AG04450 (cell line): ENCODE results near the gene CDK11B. TPM values are rescaled to one million over a fixed set of nuclear protein-coding genes. Genes with fewer than 3 reads are reported as not detected.
"Not testable (repeated sequence)": the region's sequence is repeated elsewhere in the genome, so short reads cannot be mapped to it uniquely, and the experiment has no call there.

ENCODE experiments used
- CTCF ChIA-PET: fragments of 300-600, 350-600 bp; formaldehyde crosslinking; extraction: SDS; loops from one replicate; lab custom pipeline; 2022; ENCODE audit warnings: antibody characterized with exemption, inconsistent platforms; lab: Charles Lee
- POLR2A ChIA-PET: fragments of 350-600 bp; formaldehyde crosslinking; extraction: SDS; loops from one replicate; lab custom pipeline; 2021; ENCODE audit warnings: antibody characterized with exemption, inconsistent platforms; lab: Yijun Ruan, JAX
- DNase-seq: peaks from one replicate; pipeline ENCODE4 v3.0.0-alpha.2; 2011; ENCODE audit warnings: low read depth, low spot score
- H3K27ac ChIP-seq: one replicate; pipeline ENCODE4 v1.5.1; 2012; ENCODE audit warnings: low read depth, low read length, control low read depth
- H3K27me3 ChIP-seq: one replicate; pipeline ENCODE4 v1.6.0; 2012; ENCODE audit warnings: low read length; ENCODE audit not compliant: control insufficient read depth, insufficient read depth
- H3K4me3 ChIP-seq: 2 replicates; pipeline ENCODE4 v1.5.1; 2011; ENCODE audit warnings: mild to moderate bottlenecking, low read depth, low read length, control low read depth
- H3K9me3 ChIP-seq: 2 replicates; pipeline ENCODE4 v1.5.1; 2012; ENCODE audit warnings: low read length; ENCODE audit not compliant: control insufficient read depth, insufficient read depth
- polyA minus RNA-seq: library from RNA; depleted of rRNA, polyadenylated mRNA; stranded (reverse); fragments of >200 nt; gene quantifications from 2 replicates; pipeline ENCODE4 v1.2.3, GENCODE V29; 2011; rRNA and poly(A)+ RNA removed
- polyA plus RNA-seq: library from polyadenylated mRNA; depleted of rRNA; stranded (reverse); fragments of >200 nt; gene quantifications from 2 replicates; pipeline ENCODE4 v1.2.3, GENCODE V29; 2011; rRNA removed
- TF ChIP-seq, protein P1 (sequence below): IDR thresholded peaks from 2 replicates; pipeline ENCODE4 v1.5.1; 2011; ENCODE audit warnings: low read depth, low read length, control low read depth, inconsistent platforms

Gene CDK11B
- 6.7 and 13.3 TPM in 2 replicates for polyA plus RNA-seq
- polyA minus RNA-seq, result 4.1 and 5.6 TPM in 2 replicates

DNA sequence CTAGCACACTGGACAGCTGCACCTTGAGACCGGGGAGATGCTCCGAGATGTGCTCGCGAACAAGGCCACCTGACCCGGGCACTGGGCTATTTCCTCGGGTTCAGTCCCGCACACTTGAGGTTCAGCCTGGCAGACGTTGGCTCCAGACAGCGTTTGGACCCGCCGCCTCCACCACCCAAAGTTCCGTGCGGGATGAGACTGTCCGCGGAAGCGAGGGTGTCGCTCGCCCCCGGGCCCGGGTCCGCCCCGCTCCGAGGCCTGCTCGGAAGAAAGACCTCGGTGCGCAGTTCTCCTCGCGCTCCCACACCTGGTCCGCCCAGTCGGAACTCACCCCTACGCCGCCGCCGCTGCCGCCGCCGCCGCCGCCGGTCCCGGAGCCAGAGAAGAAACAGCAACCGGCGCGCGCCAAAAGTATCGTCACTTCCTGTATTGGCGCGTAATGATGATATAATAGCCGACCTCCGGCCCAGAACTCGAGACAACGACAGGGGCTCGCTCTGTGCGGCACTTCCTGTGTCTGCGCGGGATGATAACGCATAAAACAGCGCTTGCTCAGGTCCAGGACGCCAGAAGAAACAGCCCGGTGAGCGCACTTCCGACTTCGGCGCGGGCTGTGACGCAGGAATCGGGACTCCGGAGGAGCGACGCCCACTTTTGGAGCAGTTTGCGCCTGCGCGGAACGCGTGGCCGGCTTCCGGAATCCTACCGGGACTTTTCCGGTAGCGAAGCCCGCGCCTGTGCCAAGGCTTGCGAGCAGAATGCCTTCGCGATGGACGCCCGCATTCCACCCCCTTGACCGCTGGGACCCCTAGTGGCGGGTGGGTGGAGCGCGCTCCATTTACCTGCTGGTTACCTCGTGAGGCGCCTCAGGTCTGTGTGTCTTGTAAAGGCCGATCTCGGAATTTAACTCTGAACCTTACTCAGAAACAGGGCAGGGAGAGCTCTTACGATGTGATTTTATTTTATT is at the start of gene CDK11B:
Gene CDK11B (minus strand): TSS at position 422 of the 967 bp plus-strand sequence. CDS start 1,519 bp downstream, outside the sequence.
- H3K9me3 ChIP-seq, CTCF ChIA-PET, H3K27me3 ChIP-seq, POLR2A ChIA-PET: not testable (repeated sequence)
- DNase-seq, result peak; percentile 95
- Histone ChIP-seq H3K4me3 (peak within 1 kb of the TSS; percentile 68), H3K27ac (peak within 1 kb of the TSS; percentile 99)
- TF ChIP-seq, protein P1, sequence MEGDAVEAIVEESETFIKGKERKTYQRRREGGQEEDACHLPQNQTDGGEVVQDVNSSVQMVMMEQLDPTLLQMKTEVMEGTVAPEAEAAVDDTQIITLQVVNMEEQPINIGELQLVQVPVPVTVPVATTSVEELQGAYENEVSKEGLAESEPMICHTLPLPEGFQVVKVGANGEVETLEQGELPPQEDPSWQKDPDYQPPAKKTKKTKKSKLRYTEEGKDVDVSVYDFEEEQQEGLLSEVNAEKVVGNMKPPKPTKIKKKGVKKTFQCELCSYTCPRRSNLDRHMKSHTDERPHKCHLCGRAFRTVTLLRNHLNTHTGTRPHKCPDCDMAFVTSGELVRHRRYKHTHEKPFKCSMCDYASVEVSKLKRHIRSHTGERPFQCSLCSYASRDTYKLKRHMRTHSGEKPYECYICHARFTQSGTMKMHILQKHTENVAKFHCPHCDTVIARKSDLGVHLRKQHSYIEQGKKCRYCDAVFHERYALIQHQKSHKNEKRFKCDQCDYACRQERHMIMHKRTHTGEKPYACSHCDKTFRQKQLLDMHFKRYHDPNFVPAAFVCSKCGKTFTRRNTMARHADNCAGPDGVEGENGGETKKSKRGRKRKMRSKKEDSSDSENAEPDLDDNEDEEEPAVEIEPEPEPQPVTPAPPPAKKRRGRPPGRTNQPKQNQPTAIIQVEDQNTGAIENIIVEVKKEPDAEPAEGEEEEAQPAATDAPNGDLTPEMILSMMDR, result 0 out of 2 replicates have a peak, but pooled peaks have one; percentile 9

DNA sequence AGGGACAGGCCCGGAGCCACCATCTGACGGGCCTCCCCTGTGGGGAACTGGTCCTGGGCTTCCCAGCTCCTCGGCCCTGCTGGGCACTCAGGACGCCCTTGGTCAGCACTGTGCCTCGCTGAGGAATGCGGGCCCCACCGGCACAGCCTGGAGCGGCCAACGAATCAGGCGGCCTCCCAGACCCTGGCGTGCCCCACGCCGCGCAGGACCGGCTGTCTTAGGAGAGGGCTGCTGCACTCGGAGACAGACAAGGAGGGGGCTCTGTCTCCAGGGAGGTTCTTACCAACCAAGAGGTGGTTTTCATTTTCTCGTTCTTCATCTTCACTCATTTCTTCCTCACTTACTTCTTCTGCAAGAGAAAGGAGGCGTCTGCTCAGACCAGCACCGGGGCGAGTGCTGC is 49.1 kb upstream of the CDK11B start:
- CTCF ChIA-PET, H3K27ac ChIP-seq, H3K27me3 ChIP-seq, POLR2A ChIA-PET, H3K4me3 ChIP-seq, H3K9me3 ChIP-seq, DNase-seq: not testable (repeated sequence)

DNA sequence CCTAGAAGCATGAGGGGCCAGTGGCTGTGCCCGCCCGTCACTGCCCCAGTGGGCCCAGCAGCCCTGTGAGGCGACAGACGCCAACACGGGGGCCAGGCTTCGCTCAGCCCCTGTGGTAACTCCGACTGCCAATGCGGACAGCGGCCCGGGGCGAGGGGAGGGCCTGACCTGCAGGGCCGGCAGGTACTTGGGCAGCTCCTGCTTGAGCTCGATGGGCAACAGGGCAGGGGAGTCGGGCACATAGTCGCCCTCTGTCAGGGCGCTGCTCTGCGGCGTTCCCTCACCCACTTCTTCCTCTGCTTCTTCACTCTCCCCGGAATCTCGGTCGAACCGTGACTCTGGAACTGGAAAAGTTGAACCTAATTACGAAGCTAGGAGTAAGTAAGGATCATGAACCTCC is 48.4 kb upstream of the CDK11B start:
- DNase-seq, H3K27ac ChIP-seq, H3K4me3 ChIP-seq, H3K27me3 ChIP-seq, H3K9me3 ChIP-seq, CTCF ChIA-PET, POLR2A ChIA-PET: not testable (repeated sequence)

DNA sequence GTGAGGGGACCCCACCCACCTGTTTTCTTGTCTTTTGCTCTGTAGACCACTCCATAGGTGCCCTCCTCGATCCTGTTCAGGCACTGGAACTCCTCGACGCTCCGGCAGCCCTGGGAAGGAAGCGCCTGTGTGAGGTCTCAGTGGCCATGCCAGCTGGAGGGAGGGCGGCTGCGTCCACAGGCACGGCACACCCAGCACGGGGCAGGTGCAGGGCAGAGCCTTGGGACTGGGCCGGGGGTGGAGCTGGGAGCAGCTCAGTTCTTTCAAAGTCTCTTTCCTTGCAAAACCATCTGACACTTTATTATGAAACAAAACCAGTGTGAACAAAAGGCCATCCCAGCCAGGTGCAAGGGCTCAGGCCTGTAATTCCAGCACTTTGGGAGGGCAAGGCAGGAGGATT is 46.8 kb upstream of the CDK11B start:
- H3K9me3 ChIP-seq, H3K27me3 ChIP-seq, H3K4me3 ChIP-seq, CTCF ChIA-PET, DNase-seq, H3K27ac ChIP-seq, POLR2A ChIA-PET: not testable (repeated sequence)

DNA sequence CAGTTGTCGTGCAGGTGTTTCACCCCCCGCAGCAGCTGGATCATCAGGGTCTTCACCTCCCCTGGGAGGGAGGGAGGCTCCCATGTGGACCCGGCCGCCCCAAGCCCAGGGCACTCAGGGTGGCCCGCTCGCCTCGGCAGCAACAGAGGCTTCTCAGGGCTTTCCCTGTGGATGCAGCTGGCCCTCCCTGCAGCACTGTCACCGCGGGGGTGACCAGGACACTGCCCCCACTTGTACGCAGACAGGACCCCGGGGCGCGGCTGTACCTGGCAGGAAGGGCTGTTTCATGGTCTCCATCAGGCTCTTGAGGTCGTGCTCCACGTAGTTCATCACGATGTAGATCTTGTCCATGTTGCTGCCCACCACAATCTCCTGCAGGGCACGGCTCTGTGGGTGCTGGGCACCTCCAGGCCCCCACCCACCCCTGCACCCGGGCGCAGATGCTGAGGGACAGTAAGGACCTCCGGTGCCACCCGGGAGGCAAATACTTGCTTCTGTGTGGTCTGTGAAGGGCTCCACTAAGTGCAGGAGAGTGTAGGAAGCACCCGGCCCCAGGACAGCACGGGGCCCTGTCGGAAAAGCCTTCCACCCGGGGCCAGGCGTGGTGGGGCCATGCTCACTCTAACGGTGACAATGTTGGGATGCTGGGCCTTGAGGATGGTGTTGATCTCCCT is 45.6 kb upstream of the CDK11B start:
- H3K9me3 ChIP-seq, CTCF ChIA-PET, POLR2A ChIA-PET, DNase-seq, H3K27ac ChIP-seq, H3K4me3 ChIP-seq, H3K27me3 ChIP-seq: not testable (repeated sequence)

DNA sequence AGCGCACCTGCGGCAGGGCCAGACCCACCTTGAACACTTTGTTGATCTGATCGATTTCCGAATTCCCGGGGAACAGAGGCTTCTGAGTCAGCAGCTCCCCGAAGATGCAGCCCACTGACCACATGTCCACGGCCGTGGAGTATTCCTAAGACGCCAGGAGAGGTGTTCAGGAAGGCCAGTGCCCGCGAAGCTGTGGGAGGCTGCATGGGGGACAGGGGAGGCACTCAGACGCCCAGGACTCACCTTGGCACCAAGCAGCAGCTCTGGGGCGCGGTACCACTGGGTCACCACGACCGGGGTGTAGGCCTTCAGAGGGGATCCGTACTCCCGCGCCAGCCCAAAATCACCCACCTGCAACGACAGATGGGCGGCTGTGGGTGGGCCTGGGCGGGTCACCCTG is 45.0 kb upstream of the CDK11B start:
- Histone ChIP-seq H3K4me3 (no peak overlapping the region), H3K9me3 (no peaks in the 10 kb centered on the region), H3K27ac (no peak overlapping the region), H3K27me3 (no peaks in the 10 kb centered on the region)
- CTCF ChIA-PET, result no interaction called here
- TF ChIP-seq, protein P1, result no peak
- POLR2A ChIA-PET, result no interaction called here
- no peak for DNase-seq

DNA sequence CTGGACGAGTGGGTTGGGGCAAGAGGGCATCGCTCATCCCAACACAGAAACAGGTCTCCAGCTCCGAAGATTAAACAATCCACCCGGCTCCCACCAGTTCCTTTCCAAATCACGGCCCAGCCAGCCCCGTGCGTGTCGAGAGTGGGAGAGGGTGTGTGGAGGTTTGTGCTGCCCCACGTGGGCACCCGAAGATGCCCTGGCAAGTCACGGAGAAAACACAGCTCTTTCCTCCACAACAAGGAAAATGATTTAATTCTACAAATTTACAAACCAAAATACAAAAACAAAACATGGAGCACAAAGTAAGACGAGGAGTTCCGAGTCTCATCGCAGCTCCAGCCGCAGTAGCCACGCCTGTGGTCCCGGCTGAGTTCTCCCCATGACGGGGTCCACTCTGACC is 43.7 kb upstream of the CDK11B start:
- H3K27me3 ChIP-seq, DNase-seq, H3K9me3 ChIP-seq, H3K4me3 ChIP-seq, CTCF ChIA-PET, POLR2A ChIA-PET, H3K27ac ChIP-seq: not testable (repeated sequence)

DNA sequence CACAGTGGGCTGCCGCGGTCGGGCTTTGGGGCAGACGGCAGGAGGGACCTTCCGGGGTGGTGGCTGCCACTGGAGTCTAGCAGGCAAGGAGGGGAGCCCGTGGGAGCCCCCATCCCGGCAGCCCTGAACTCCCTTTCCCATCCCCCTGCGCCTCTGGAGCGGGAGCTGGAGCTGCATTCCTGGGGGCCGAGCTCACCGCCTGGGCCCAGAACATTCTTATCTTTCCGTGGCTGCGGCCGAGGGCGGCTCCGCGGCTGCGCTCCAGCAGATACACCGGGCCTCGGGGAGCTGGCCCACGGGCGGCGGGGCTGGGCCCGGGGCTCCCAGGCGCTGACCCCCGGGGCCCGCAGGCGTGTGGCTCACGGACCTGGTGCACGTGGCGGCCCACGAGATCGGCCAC is 41.8 kb upstream of the CDK11B start:
- POLR2A ChIA-PET, CTCF ChIA-PET, H3K4me3 ChIP-seq, DNase-seq, H3K27ac ChIP-seq, H3K27me3 ChIP-seq, H3K9me3 ChIP-seq: not testable (repeated sequence)

DNA sequence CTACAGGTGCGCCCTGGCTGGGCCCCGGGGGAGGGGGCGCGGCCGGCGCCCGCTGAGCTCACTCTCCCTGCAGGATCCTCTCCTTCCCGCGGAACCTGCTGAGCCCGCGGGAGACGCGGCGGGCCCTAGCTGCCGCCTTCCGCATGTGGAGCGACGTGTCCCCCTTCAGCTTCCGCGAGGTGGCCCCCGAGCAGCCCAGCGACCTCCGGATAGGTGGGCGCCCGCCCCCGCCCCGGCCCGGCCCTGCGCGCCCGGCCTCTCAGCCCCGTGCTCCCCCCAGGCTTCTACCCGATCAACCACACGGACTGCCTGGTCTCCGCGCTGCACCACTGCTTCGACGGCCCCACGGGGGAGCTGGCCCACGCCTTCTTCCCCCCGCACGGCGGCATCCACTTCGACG is 41.3 kb upstream of the CDK11B start:
- H3K4me3 ChIP-seq, DNase-seq, POLR2A ChIA-PET, H3K27ac ChIP-seq, CTCF ChIA-PET, H3K9me3 ChIP-seq, H3K27me3 ChIP-seq: not testable (repeated sequence)

DNA sequence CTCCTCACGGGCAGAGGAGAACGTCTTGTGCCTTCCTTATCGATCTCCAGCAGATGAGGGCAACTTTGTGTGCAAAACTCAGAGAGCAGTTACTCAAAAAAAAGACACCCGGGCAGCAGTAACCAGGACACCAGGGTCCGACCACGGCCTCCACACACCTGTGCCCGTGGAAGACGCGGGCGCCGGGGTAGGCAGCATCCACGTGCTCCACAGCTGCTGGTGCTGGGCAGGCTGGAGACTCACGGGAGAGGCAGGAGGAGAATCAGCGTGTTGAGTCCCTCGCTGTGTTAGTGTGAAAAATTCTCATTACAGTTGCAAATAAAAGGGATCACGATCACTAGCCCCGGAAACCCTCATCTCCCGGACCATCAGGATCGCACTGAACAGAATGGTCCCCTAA is 40.3 kb upstream of the CDK11B start:
- H3K4me3 ChIP-seq, H3K9me3 ChIP-seq, H3K27ac ChIP-seq, H3K27me3 ChIP-seq, CTCF ChIA-PET, DNase-seq, POLR2A ChIA-PET: not testable (repeated sequence)
